Neural crest cell (in vitro differentiated cells): ENCODE results near the gene TCEAL8. TPM values are rescaled to one million over a fixed set of nuclear protein-coding genes. Genes with fewer than 3 reads are reported as not detected.
"Not testable (repeated sequence)": the region's sequence is repeated elsewhere in the genome, so short reads cannot be mapped to it uniquely, and the experiment has no call there.

Experiments
- DNase-seq: peaks from one replicate; pipeline ENCODE4 v3.0.0; 2021; ENCODE audit warnings: low read depth, mixed read lengths, low spot score
- H3K27ac Mint-ChIP-seq: one replicate; pipeline ENCODE4 v1.8.0; 2021; ENCODE audit warnings: mild to moderate bottlenecking, mixed read lengths; ENCODE audit not compliant: unreplicated experiment
- H3K27me3 Mint-ChIP-seq: 2 replicates; pipeline ENCODE4 v1.8.0; 2021; ENCODE audit warnings: low read depth, mild to moderate bottlenecking, mixed read lengths
- H3K36me3 Mint-ChIP-seq: 2 replicates; pipeline ENCODE4 v1.8.0; 2021; ENCODE audit warnings: low read depth, mild to moderate bottlenecking, mixed read lengths
- H3K4me1 Mint-ChIP-seq: 2 replicates; pipeline ENCODE4 v1.8.0; 2021; ENCODE audit warnings: mixed read lengths
- H3K4me3 Mint-ChIP-seq: one replicate; pipeline ENCODE4 v1.8.0; 2021; ENCODE audit warnings: mild to moderate bottlenecking, mixed read lengths
- H3K9me3 Mint-ChIP-seq: 2 replicates; pipeline ENCODE4 v1.8.0; 2021; ENCODE audit warnings: mixed read lengths
- CTCF ChIP-seq: fragments of 200-600 bp; sonication (generic); conservative IDR thresholded peaks from 2 replicates; pipeline ENCODE4 v1.5.0; 2021; ENCODE audit warnings: antibody characterized with exemption, mild to moderate bottlenecking
- total RNA-seq: library from RNA; stranded (reverse); gene quantifications from 2 replicates; pipeline ENCODE4 v1.2.1, GENCODE V29; 2021

The TCEAL8 gene
- total RNA-seq, 1 donor from 2014 or later, result 58.0 TPM

- no peaks in the 10 kb centered on the region for H3K27me3 Mint-ChIP-seq
- H3K27ac Mint-ChIP-seq, result no peak overlapping the region
- peaks cover 10% of the 10 kb centered on the region for H3K4me1 Mint-ChIP-seq
- no peak overlapping the region for H3K4me3 Mint-ChIP-seq
- peaks cover 9% of the 10 kb centered on the region for H3K9me3 Mint-ChIP-seq
- H3K36me3 Mint-ChIP-seq, result no peaks in the 10 kb centered on the region
- no peak for TF ChIP-seq CTCF
- no peak for DNase-seq
These were observed 20.1 kb downstream of the TCEAL8 start for GRCh38 chrX:103234869-103235268.

- Mint-ChIP-seq H3K4me1 (peaks cover 10% of the 10 kb centered on the region), H3K9me3 (peaks cover 9% of the 10 kb centered on the region), H3K27ac (no peak overlapping the region), H3K4me3 (no peak overlapping the region), H3K27me3 (no peaks in the 10 kb centered on the region), H3K36me3 (no peaks in the 10 kb centered on the region)
- TF ChIP-seq CTCF, result no peak
- DNase-seq, result no peak
These were observed 21.7 kb downstream of the TCEAL8 start for GRCh38 chrX:103233263-103233662.

GRCh38 chrX:103225918-103226317 is 29.0 kb downstream of the TCEAL8 start:
- H3K4me3 Mint-ChIP-seq, DNase-seq, H3K36me3 Mint-ChIP-seq: not testable (repeated sequence)

GRCh38 chrX:103220511-103221323 is 34.2 kb downstream of the TCEAL8 start:
- peaks cover 17% of the 10 kb centered on the region for H3K4me1 Mint-ChIP-seq
- no peak for DNase-seq
- H3K9me3 Mint-ChIP-seq, result peaks cover 18% of the 10 kb centered on the region
- H3K4me3 Mint-ChIP-seq, result no peak overlapping the region
- no peak for TF ChIP-seq CTCF
- H3K36me3 Mint-ChIP-seq, result peaks cover 15% of the 10 kb centered on the region
- no peak overlapping the region for H3K27ac Mint-ChIP-seq
- H3K27me3 Mint-ChIP-seq, result no peaks in the 10 kb centered on the region

More at GRCh38 chrX:103225918-103226317, 29.0 kb downstream of the TCEAL8 start:
- not testable (repeated sequence) for H3K4me1 Mint-ChIP-seq, H3K27me3 Mint-ChIP-seq, H3K27ac Mint-ChIP-seq
- peaks cover 12% of the 10 kb centered on the region for H3K9me3 Mint-ChIP-seq

- Mint-ChIP-seq H3K27me3 (no peaks in the 10 kb centered on the region), H3K4me1 (peaks cover 28% of the 10 kb centered on the region), H3K36me3 (peaks cover 16% of the 10 kb centered on the region), H3K9me3 (peaks cover 14% of the 10 kb centered on the region), H3K4me3 (peak overlapping the region; percentile 93), H3K27ac (peak overlapping the region; percentile 96)
- no peak for TF ChIP-seq CTCF
- peak; percentile 42 for DNase-seq
These were observed 39.4 kb downstream of the TCEAL8 start for GRCh38 chrX:103215425-103215991.

GRCh38 chrX:103214870-103215424 is 40.0 kb downstream of the TCEAL8 start, which contains the start of gene BEX4:
BEX4 (plus strand) TSS chrX:103215108; CDS start chrX:103216154, 1,046 bp downstream.
- peak within 1 kb of the TSS; percentile 93 for H3K4me3 Mint-ChIP-seq
- H3K36me3 Mint-ChIP-seq, result peaks cover 16% of the 10 kb centered on the region
- TF ChIP-seq CTCF, result no peak
- H3K9me3 Mint-ChIP-seq, result peaks cover 14% of the 10 kb centered on the region
- no peaks in the 10 kb centered on the region for H3K27me3 Mint-ChIP-seq
- peak; percentile 67 for DNase-seq
- peak within 1 kb of the TSS; percentile 98 for H3K27ac Mint-ChIP-seq
- H3K4me1 Mint-ChIP-seq, result peaks cover 28% of the 10 kb centered on the region
